GM23248 (cell line): ENCODE measurements around the gene STK17B.

ENCODE experiments used
- EZH2 ChIP-seq: fragments of 200-600 bp; sonication (generic); IDR thresholded peaks from 2 replicates; pipeline ENCODE4 v1.6.1; 2018; ENCODE audit warnings: antibody characterized with exemption, mild to moderate bottlenecking; ENCODE audit not compliant: insufficient read depth, poor library complexity, severe bottlenecking
- EZH2phosphoT487 ChIP-seq: fragments of 200-600 bp; sonication (generic); IDR thresholded peaks from 2 replicates; pipeline ENCODE4 v1.6.1; 2018; ENCODE audit warnings: antibody characterized with exemption, moderate library complexity, mild to moderate bottlenecking, low read depth; ENCODE audit not compliant: insufficient read depth

DNA sequence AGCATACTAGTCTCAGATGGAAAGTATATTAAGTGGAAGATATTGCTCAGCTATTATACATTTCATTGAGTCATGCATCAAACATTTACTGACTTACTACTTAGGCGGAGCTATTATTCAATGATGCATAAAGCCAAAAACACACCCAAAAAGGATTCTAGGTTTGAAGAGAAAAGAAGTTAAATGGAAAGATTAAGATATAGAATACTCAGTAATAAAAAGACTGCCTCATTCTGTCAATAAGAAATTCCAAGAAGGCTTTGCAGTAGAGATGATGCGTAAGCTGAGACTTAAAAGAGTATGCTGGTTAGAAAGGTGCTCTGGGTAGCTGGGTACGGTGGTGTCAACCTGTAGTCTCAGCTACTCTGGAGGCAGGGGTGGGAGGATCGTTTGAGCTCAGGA lies 27.6 kb downstream of the STK17B start:
- TF ChIP-seq EZH2, result no peak
- TF ChIP-seq EZH2phosphoT487, result no peak
